Loucy (cell line): ENCODE results near the gene CPXM2.

Source experiments
- CTCF ChIP-seq: fragments of 200-600 bp; sonication (generic); conservative IDR thresholded peaks from 2 replicates; pipeline ENCODE4 v1.5.1; 2014; ENCODE audit warnings: mild to moderate bottlenecking, antibody characterized with exemption, low read length
- EZH2phosphoT487 ChIP-seq: fragments of 200-600 bp; IDR thresholded peaks from 2 replicates; pipeline ENCODE4 v1.6.1; 2018; ENCODE audit warnings: antibody characterized with exemption, mild to moderate bottlenecking, moderate library complexity, borderline replicate concordance

GRCh38 chr10:123889821-123890220 is 1.8 kb downstream of the CPXM2 start:
- TF ChIP-seq CTCF (no peak), EZH2phosphoT487 (no peak)
